Peyer's patch (tissue), 4 donors: Measurements from ENCODE around the gene ADAMTS2.

ENCODE experiments used
- POLR2A ChIP-seq, 2 donors: fragments of 450-650 bp; IDR thresholded peaks; one replicate each; pipeline ENCODE4 v1.5.1; 2017; ENCODE audit warnings: antibody characterized with exemption in 2 of 2, mild to moderate bottlenecking in 2 of 2, moderate library complexity in 2 of 2
- TF ChIP-seq, protein P1 (sequence below), 6 experiments: fragments of 450-650 bp in 4 of 6; fragments of 200-600 bp in 2 of 6; sonication (generic) in 1 of 6; IDR thresholded peaks; one replicate each; pipeline ENCODE4 v1.5.1; 2017 to 2019; ENCODE audit warnings: antibody characterized with exemption in 6 of 6, mild to moderate bottlenecking in 3 of 6, moderate library complexity in 1 of 6

DNA sequence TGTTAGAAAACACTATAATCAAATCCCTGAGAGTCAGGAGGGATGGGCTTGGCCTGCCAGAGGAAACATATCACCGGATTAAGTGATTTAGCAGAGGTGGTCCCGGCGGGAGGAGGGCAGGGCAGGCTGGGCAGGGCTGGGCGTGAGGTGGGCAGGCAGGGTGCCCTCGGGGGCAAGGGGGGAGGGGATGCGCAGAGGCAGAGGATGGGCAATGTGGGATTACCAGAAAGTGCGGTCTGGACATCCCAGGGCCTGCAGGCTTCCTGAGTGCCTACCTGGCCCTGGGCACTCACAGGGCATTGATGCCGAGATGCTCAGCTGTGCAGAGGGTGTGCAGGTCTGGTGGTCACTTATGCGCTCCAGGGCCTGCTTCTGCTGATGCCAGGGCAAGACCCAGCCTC is 115.2 kb downstream of the ADAMTS2 start:
- TF ChIP-seq, protein P1, sequence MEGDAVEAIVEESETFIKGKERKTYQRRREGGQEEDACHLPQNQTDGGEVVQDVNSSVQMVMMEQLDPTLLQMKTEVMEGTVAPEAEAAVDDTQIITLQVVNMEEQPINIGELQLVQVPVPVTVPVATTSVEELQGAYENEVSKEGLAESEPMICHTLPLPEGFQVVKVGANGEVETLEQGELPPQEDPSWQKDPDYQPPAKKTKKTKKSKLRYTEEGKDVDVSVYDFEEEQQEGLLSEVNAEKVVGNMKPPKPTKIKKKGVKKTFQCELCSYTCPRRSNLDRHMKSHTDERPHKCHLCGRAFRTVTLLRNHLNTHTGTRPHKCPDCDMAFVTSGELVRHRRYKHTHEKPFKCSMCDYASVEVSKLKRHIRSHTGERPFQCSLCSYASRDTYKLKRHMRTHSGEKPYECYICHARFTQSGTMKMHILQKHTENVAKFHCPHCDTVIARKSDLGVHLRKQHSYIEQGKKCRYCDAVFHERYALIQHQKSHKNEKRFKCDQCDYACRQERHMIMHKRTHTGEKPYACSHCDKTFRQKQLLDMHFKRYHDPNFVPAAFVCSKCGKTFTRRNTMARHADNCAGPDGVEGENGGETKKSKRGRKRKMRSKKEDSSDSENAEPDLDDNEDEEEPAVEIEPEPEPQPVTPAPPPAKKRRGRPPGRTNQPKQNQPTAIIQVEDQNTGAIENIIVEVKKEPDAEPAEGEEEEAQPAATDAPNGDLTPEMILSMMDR (IDR thresholded peaks at IDR 0.05), result no peak
- TF ChIP-seq POLR2A (IDR thresholded peaks at IDR 0.05), result no peak
